GM18507 (cell line): Measurements from ENCODE around the gene PFKFB4.

ENCODE experiments used
- DNase-seq: peaks from one replicate; pipeline ENCODE4 v3.0.0; 2011; ENCODE audit warnings: low read depth; ENCODE audit not compliant: insufficient read length; ENCODE audit errors: extremely low spot score
- FAIRE-seq: peaks from 2 replicates; lab custom pipeline; 2011; peaks lifted over from hg19 to GRCh38; lab: Jason Lieb, UNC

Gene PFKFB4

DNA sequence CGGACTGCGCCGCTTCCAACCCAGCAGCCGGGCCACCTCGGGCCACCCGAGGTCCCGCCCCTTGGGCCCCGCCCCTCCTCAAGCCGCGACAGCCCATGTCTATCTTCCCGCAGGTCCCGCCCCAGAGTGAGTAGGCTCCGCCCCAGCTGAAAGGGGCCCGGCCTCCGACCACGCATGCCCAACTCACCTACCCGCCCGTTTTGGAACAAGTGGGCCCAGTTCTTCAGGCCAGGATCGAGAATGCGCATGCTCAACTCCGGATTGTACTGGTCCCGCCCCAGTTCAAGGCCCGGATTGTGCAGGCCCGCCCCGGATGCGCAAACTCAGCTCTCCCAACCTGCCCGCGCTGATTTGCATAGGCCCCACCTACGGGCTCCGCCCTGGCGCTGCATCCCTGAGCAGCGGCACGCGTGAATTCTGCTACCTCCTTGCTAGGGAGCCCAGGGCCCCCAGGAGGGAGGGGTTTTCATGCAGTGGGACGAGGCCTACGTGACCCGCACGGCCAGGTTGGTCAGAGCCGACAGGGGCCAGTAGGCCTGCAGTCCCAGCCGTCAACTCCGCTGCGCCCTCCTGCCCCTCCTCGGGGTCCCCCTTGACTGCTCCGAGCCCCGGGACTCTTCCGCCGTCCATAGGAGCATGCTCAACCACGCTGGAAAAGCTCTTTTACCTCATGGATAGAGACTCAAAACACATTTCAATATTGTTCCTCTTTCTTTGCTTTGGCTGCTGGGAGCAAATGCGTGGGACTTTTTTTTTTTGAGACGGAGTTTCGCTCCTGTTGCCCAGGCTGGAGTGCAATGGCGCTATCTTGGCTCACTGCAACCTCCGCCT, at the start of gene PFKFB4:
TSS of gene PFKFB4 (minus strand) at position 8 of the 831 bp plus-strand sequence. CDS start 26 bp downstream, outside the sequence.
- peak; percentile 99 for FAIRE-seq
- DNase-seq: peak; percentile 95

DNA sequence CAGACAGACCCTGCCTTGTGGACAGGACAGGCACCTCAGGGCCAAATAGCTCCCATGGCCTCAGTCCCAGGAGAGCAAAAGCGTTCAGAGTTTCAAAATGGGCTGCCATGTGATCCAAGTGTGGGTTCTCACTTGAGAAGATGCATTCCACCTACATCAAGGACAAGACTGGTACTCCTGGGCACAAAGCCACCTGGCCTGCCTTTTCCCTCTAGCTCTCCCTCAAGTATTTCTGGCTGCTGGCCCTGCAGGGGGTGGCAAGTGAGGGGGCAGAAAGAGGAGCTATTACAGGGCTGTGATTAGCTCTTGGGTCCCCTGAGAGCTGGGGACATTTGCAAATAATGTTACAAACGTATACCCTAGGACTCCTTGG, 45.0 kb upstream of the PFKFB4 start:
- FAIRE-seq: no peak
- no peak for DNase-seq

DNA sequence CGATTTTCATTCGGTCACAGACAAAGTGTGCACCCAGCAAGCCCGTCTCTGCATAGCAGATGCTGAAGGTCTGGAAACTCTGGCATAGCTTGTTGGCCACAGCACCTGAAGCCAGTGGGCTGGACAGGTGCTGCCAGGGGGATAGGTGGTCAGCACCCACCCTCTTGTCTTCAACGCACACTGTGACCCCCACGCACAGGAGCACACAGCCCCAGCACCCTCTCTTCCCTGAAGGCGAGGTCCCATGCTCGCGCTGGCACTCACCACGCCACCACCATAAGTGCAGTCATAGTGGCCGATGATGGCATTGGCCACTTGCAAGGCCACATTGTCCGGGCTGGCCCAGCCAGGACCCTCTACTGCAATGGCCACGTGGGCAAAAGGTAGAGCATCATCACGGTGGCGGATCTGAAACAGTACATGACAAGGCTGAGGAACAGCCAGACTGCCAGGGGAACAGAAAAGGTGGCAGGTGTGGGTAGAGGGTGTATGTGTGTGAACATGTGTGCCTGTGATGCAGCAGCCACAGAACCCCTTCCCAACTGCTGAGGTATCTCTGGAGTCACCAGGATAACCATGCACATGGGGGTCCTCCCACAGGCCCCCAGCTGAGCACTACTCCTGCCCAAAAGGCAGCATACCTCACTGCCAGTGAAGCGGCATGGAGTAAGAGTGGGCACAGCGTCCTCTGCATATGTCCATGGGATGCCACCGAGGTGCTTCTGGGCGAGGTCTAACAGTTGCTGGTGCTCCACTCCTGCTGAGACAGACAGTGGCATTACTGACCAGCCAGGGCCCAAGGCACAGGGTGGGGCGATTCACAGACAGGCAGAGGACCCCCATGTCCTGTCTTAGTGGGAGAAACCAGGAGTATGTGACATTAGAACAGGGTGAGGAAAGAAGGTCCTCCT, 44.4 kb upstream of the PFKFB4 start:
- FAIRE-seq: no peak
- no peak for DNase-seq

DNA sequence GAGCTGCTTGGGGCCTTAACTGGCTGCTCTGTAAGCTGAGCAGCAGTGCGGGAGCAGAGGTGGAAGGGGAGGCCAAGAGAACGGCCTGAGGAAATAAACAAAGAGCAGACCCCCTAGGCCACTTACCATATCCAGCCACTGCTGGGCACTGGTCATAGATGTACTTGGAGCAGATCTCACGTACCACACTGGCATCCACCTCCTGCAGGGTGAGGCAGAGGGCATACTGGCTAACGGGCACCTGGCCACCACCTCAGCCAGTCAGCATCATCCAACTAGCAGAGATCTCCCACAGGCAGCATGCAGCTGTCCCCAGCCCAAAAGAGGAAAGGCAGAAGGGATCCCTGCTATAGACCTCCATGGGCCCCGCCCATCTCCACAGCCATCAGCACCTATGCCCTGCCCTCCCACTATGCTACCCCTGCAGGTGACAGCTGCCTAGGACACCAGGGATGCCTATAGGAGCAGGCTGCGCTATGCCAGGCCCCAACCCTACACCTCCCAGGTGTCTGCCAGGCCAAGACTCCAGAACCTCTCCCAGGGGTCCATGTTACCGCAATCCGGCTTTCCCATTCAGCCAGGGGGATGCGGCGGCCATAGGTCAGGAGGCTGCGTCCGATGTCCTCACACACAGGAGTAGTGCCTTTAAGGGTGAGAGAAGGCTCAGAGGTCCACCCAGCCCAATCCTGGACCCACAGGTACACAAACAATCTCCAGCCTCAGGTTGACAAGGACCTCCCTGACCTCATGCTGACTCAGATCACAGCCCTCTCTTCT, 43.1 kb upstream of the PFKFB4 start:
- FAIRE-seq (no peak), DNase-seq (no peak)

DNA sequence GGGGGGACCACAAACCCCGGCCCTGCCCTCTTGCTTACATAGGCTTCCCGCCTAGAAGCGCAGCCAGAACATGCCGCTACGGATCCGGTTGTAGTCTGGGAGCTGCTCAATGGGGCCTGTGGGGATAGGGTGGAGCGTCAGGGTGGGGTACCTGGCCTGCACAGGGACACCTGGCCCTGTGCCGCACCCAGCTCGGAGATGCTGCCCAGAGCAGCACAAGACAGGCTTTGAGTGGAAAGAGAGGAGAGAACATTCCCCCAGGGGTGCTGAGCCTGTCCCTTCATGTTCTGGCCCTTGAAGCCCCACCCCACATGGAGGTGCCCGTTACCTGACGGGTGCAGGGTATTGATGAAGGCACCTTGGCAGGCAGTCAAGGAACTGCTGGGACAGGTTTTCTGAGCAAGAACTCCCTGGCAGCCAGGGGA, 42.5 kb upstream of the PFKFB4 start:
- DNase-seq (no peak), FAIRE-seq (no peak)

DNA sequence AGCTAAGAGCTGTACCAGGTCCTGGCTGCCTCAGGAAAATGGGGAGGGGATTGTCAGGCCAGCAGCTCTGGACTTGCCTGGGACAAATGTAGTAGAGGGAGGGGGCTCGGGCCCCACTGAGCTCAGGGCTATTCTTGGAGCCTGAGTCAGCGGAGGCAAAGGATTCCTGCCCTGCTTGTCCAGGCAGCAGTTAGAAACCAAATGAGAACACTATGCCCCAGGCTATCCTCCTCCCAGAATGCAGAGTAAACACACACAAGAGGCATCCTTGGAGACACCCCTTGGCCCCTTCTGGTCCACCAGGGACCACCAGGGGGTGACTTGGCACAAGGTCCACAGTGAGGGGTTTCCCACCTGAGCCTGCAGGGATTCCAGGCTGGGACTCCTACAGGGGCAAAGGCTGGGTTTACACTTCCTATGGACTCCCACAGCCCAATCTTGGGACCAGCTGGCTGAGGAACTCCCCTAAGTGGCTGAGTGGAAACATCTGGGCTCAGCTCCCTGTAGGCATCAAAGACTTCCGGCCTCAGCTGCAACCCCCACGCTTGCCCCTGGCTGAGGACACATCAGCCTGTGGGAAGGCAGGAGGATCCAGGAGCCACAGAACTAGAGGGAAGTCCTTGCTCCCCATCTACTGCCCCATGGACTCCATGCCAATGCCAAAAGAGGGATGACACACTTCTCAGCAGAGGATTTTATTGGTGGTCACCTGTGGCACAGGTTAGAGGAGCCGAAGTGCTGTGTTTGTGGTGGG, 41.9 kb upstream of the PFKFB4 start:
- FAIRE-seq: no peak
- DNase-seq: no peak

DNA sequence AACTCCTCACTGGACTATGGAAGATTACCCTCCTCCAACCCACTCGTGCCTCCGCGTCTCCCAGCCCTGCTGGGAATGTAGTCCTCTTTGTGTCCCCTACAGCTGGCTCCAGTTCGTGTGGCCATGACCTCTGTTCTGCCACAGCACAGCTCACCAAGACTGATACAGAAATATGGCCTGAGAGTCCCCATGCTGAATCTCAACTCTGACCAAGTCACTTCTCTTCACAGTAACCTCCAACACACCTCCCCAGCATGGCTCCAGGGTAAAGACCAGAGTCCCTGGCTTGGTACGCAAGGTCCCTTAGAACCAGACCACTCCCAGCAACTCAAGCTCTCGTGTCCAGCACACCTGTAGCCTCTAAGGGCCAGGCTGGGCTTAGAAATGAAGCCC, 40.8 kb upstream of the PFKFB4 start:
- no peak for FAIRE-seq
- no peak for DNase-seq

DNA sequence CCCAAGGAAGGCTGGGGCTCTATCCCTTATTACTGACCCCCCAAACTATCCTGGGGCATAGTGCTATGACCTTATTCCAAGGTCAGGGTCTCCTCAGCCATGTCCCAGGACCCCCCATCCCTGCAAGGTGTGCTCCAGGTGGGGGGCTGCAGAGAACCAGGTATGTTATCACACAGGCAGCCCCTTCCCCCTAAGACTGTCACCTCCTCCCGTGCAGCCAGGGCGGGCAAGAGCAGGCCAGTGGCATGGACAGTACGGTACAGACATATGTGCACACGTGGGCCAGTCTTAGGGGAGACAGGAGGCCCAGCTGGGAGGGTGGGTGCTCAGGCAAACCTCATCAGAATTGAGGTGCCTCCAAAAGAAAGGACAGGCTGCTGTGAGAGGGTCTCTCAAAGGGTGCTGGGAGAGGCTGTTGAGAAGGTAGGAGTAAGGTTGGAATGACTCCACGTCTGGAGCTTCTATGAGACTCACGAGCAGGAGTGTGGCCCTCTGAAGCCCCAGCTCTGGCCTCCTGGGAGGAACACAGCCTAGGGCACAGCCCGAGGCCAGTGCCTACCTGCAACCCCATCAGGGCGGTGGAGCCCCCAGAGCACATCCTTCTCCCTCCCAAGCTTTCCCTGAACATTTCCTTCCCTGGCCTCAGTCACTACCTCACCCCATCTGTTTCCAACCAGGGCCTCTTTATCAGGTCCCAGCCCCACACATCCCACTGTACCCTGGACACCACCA, 40.2 kb upstream of the PFKFB4 start:
- no peak for FAIRE-seq

DNA sequence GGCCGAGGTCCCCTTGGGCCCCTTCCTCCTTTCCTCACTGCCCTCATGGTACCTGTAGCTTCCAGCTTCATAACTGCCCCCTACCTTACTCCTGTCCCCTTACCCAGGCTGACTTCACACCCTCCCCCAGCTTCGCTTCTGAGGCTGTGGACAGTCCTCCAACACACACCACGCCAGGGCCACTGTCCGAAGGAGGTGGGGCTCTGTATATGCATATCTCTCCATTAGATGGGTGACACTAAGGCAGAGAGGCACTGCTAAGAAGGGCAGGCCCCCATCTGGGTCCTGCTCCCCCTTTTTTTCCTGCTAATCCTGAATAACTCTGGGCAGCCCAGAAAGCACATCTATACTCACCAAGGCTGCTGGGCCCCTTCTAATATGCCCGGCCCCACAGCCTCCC, 39.6 kb upstream of the PFKFB4 start:
- DNase-seq (no peak), FAIRE-seq (no peak)

More for the DNA sequence above, 40.2 kb upstream of the PFKFB4 start:
- no peak for DNase-seq

DNA sequence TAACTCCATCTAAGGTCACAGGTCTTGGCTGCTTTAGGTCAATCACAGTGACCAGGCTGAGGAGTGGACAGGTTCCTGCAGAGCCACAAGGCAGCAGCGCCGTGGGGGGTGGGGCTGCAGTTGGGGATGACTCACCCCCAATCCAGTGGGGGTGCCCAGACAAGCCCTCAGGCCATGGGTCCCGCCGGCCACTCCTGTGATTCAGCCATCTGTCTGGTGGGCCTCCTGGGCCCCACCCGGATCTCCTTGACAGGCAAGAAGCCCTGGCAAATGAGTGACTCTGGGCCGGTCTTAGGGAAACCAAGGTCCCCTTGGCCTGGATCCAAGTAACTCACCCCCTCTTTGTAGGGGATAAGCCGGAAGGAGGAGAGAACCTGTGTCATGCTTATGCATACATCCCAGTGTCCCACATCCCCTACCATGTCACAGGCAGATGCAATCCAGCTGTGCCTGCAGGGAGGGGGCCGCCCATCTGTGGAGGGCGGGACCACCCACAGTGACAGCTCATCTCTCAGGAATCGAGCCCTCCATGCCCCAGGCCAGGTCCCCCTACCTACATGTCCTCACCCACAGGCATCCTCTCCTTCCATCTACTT, 39.0 kb upstream of the PFKFB4 start:
- DNase-seq (no peak), FAIRE-seq (no peak)

DNA sequence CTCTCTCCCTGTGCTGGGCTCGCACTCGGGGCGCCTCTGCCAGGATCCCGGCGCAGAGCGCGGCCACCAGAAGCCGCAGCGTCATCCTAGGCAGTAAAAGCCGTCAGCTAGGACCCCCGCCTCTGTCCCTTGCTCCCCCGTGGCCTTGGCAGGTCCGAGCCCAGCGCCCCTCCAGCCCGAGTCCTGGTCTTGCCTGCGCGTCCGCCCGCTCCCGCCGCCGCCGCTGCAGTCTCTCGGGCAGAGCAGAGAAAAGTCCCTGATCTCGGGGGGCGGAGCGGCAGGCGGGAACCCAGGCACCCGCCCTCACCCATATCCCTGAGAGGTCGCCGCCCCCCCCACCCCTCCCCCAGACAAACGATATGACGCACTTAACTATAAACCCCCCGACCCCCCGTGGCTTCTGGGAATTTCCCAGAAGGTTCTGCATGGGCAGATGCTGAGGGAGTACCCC, 38.5 kb upstream of the PFKFB4 start, which contains the start of gene COL7A1:
TSS of gene COL7A1 (minus strand) at position 255 of the 451 bp plus-strand sequence. CDS start at position 85, 170 bp downstream.
- no peak for FAIRE-seq
- no peak for DNase-seq

DNA sequence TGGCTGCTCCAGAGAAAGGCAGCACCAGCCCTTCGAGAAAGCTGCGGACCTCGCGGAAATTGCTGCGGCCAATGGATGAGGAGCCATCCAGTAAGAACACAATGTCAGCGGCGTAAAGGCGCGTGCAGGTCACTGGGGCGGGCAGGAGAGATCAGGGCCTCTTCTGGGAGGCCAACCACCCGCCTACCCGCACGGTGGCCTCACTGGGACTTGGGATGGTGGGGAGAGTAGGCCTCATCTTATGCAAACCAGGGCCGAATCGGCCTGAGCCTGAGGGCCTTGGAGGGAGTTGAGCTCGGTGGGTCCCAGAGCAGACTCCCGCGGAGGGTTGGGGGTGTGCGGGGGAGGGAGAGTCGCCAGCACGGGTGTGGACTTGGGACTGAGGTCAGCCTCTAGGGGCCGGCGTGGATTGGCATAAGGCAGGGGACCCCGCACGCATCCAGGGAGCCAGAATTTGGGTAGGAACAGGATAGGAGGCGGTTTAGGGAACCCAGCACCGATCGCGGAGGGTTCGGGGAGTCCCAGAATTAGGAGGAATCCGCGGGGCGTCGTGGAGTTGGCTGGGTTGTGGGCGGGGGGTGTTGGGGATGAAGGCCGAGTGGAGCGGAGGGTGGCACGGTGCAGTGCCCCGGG, 37.9 kb upstream of the PFKFB4 start:
- FAIRE-seq: no peak
- no peak for DNase-seq

DNA sequence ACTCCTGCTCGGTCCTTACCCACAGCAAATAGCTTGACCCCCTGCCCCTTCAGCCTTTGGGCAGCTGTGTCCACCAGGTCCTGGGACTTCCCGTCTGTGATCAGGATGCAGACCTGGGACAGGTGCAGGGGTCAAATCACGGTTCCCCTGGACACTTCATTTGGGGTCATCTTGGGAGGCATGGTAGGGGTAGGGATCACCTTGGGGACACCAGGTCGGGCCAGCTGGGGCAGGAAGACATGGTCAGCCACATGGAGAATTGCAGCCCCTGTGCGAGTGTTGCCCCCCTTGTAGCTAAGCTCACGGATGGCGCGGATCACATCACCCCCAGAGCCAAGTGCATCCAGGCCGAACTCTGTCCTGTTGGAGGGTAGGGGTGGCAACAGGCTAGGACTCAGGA, 36.7 kb upstream of the PFKFB4 start:
- no peak for FAIRE-seq
- DNase-seq: no peak

DNA sequence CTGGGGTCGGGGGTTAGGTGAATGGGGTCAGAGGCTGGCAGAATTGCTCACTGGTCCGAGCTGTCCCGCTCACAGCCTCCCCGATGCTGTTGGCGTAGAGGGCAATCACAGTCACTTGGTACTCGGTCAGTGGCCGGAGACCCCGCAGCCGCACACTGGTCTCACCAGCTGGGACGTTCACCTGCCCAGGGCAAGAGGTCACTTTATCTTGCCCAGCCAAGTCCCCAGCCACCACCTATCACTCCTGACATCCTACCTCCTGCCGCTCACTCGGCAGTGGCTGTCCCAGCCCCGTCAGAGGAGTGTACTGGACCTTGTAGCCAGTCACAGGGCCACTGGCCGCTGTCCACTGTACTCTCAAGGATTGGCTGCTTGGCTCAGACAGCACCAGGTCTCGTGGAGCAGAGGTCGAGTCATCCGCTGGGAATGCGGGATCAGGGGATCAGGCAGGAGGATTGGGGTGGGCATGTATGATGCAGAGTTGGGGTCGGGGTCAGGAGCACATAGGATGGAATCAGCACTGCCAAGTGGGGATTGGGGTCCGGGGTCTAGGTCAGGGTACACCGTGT, 36.0 kb upstream of the PFKFB4 start:
- DNase-seq (no peak), FAIRE-seq (no peak)

DNA sequence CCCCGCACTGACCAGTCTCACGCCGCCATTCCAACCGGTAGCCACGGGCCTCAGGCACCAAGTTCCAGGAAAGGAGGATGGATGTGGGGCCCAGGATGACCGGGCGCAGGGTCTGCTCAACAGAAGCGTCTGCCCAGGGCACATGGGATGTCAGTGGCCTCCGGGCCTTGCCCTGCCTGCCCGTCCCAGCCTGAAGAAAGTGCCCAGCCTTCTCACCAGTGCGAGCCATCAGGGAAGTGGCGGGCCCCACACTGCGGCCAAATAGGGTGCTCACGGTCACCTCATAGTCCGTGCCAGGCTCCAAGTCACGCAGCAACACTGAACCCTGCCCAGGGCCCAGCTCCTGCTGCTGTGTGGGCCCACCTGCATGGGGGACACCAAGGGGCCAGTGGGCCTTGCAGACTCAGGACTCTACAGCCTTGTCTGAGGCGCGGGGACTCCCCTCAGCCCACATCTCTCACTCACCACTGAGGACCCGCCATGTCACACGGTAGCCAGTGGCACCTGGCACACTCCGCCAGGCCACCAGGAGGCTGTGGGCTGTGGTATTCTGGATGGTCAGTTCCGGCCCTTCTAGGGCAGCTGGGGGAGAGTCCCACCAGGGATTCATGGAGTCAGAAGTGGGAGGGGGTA, 35.4 kb upstream of the PFKFB4 start:
- DNase-seq: no peak
- FAIRE-seq: no peak

DNA sequence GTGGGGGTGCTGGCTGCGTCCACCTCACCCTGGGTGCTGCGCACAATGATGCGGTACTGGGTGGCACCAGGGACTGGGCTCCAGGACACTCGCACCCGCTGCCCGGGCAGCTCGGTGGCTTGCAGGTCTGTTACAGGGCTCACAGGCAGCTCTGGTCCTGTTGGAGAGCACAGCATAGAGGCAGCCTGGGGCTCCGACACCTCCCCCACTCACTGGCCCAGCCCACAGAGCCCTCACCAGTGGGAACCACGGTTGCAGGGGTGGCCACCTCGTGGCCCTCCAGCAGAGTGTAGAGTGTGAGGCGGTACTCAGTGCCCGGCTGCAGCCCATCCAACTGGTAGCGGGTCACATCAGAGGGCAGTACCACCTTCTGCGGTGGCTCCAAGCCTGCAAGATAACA, 34.8 kb upstream of the PFKFB4 start:
- no peak for FAIRE-seq
- no peak for DNase-seq

DNA sequence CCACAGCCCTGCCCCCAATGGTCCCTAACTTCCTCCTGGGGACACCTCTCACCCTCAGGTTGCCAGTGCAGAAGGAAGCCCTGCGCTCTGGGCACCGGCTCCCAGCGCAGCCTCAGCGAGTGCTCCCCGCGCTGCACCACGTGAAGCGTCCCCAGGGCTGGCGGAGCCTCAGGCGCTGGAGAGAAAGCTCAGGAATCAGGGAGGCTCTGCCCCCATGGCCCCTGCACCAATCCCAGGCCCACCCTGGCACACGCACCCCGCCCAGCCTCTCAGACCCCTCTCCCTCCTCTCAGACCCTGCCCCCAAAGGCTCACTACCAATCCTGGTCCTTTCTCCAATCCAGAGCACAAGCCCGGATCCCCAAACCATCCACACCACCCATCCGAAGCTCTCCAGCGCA, 31.6 kb upstream of the PFKFB4 start:
- DNase-seq (no peak), FAIRE-seq (no peak)
